Kidney glomerular epithelial cell (primary cell): ENCODE results near the gene BBLN.
"Not testable (repeated sequence)": the region's sequence is repeated elsewhere in the genome, so short reads cannot be mapped to it uniquely, and the experiment has no call there.

ENCODE experiments used
- DNase-seq: peaks from one replicate; lab custom pipeline; 2025; lab: John Stamatoyannopoulos, UW

BBLN gene

GRCh38 chr9:128124873-128125579, 35.0 kb upstream of the BBLN start:
- DNase-seq, result peak; percentile 6

GRCh38 chr9:128125580-128126354, 34.3 kb upstream of the BBLN start:
- DNase-seq, result no peak

GRCh38 chr9:128127568-128127989, 32.5 kb upstream of the BBLN start, which contains the start of gene PTGES2:
PTGES2 (minus strand) TSS chr9:128127729; CDS start chr9:128127717, 12 bp downstream.
- DNase-seq, result peak; percentile 70

- peak; percentile 78 for DNase-seq
These were observed 31.9 kb upstream of the BBLN start for GRCh38 chr9:128127990-128128835.

- DNase-seq, result no peak
These were observed 31.1 kb upstream of the BBLN start for GRCh38 chr9:128128836-128129590.

- DNase-seq, result not testable (repeated sequence)
These were observed 30.0 kb upstream of the BBLN start for GRCh38 chr9:128129976-128130590.

GRCh38 chr9:128130651-128131050, 29.4 kb upstream of the BBLN start:
- DNase-seq, result not testable (repeated sequence)

GRCh38 chr9:128131346-128131745, 28.7 kb upstream of the BBLN start:
- not testable (repeated sequence) for DNase-seq

- not testable (repeated sequence) for DNase-seq
These were observed 27.9 kb upstream of the BBLN start for GRCh38 chr9:128132139-128132538.

GRCh38 chr9:128135561-128135960, 24.5 kb upstream of the BBLN start:
- not testable (repeated sequence) for DNase-seq

GRCh38 chr9:128136816-128137793, 23.0 kb upstream of the BBLN start:
- DNase-seq, result peak; percentile 63

GRCh38 chr9:128138001-128138400, 22.1 kb upstream of the BBLN start:
- no peak for DNase-seq

GRCh38 chr9:128139621-128140020, 20.4 kb upstream of the BBLN start:
- DNase-seq, result no peak

- no peak for DNase-seq
These were observed 18.5 kb upstream of the BBLN start for GRCh38 chr9:128141604-128142003.

- no peak for DNase-seq
These were observed 18.0 kb upstream of the BBLN start for GRCh38 chr9:128142061-128142460.

- DNase-seq, result no peak
These were observed 17.5 kb upstream of the BBLN start for GRCh38 chr9:128142596-128142995.

- DNase-seq, result no peak
These were observed 16.4 kb upstream of the BBLN start for GRCh38 chr9:128143525-128144238.

- no peak for DNase-seq
These were observed 15.6 kb upstream of the BBLN start for GRCh38 chr9:128144239-128145181.
